ENCODE results near the gene MLLT3. TPM values are rescaled to one million over a fixed set of nuclear protein-coding genes. Genes with fewer than 3 reads are reported as not detected.

Gene MLLT3
- total RNA-seq, 4 donors from 2014 or later, result 10.8 to 17.5 (median 12.4) TPM

- H3K27ac ChIP-seq, result no peak overlapping the region
- TF ChIP-seq POLR2AphosphoS5 (IDR thresholded peaks at IDR 0.05) (no peak), EP300 (IDR thresholded peaks at IDR 0.05) (no peak), CTCF (IDR thresholded peaks at IDR 0.05) (no peak), POLR2A (IDR thresholded peaks at IDR 0.05) (no peak)
- H3K36me3 ChIP-seq, result no peaks in the 10 kb centered on the region
- no peak overlapping the region for H3K4me3 ChIP-seq
- H3K4me1 ChIP-seq, result peaks cover 14% of the 10 kb centered on the region
- no peak for DNase-seq (ENCODE audit: low spot score in 2 of 2)
- H3K9me3 ChIP-seq, result no peaks in the 10 kb centered on the region
- H3K27me3 ChIP-seq, result no peaks in the 10 kb centered on the region
- WGBS, result 47% methylated on average over 3 of the region's 3 CpGs
Measured at GRCh38 chr9:20599195-20599594, 23.1 kb downstream of the MLLT3 start.

DNA sequence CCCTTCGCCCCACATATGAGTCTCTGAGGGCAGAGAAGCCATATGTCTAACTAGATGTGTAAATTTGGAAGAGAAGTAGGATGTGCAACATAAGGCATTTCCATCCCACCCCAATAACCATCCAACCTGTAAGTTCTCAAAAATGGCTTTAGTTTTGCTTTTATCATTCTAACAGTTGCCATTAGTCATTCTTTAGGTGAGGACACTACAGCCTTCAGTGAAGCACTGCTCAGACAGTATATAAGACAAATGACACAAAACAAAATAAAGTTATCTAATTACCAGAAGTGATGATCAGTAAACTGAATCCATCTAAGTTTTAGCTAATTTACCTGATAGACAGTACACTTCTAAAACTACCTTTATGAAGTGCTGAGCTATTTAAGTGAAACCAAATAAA is 23.9 kb downstream of the MLLT3 start:
- no peaks in the 10 kb centered on the region for H3K27me3 ChIP-seq
- TF ChIP-seq POLR2A (IDR thresholded peaks at IDR 0.05), result no peak
- TF ChIP-seq EP300 (IDR thresholded peaks at IDR 0.05), result no peak
- no peak for TF ChIP-seq POLR2AphosphoS5 (IDR thresholded peaks at IDR 0.05)
- TF ChIP-seq CTCF (IDR thresholded peaks at IDR 0.05), result no peak
- H3K9me3 ChIP-seq, result no peaks in the 10 kb centered on the region
- H3K4me3 ChIP-seq, result no peak overlapping the region
- whole genome bisulfite sequencing, result 96% methylated on average over 1 of the region's 1 CpG
- no peak overlapping the region for H3K27ac ChIP-seq
- DNase-seq (ENCODE audit: low spot score in 2 of 2), result no peak
- peaks cover 14% of the 10 kb centered on the region for H3K4me1 ChIP-seq
- H3K36me3 ChIP-seq, result no peaks in the 10 kb centered on the region

DNA sequence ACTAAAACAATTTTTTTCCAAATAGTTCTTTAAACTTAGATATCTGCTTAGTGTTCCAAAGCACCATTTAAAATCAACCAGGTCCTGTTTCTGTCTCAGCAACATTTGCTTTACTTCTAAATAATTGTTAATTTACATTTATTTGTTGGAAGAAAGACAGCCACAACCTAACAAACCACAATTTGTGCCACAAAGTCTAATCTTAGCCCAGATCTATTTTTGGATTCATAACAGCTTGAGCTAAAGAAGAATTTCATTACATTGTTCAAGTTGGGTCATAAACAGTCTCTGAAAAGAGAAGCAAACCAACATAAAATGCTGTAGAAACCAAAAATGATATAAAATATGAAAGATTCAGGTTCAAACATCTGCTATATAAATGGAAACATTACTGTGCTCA is 24.4 kb downstream of the MLLT3 start:
- Histone ChIP-seq H3K9me3 (no peaks in the 10 kb centered on the region), H3K36me3 (no peaks in the 10 kb centered on the region), H3K4me3 (no peak overlapping the region), H3K27me3 (no peaks in the 10 kb centered on the region), H3K4me1 (peaks cover 9% of the 10 kb centered on the region), H3K27ac (no peak overlapping the region)
- TF ChIP-seq CTCF (IDR thresholded peaks at IDR 0.05), result no peak
- no peak for TF ChIP-seq POLR2A (IDR thresholded peaks at IDR 0.05)
- TF ChIP-seq EP300 (IDR thresholded peaks at IDR 0.05), result no peak
- no peak for TF ChIP-seq POLR2AphosphoS5 (IDR thresholded peaks at IDR 0.05)
- no peak for DNase-seq (ENCODE audit: low spot score in 2 of 2)

GRCh38 chr9:20594608-20595007 is 27.7 kb downstream of the MLLT3 start:
- TF ChIP-seq CTCF (IDR thresholded peaks at IDR 0.05) (no peak), POLR2AphosphoS5 (IDR thresholded peaks at IDR 0.05) (no peak), EP300 (IDR thresholded peaks at IDR 0.05) (no peak), POLR2A (IDR thresholded peaks at IDR 0.05) (no peak)
- Histone ChIP-seq H3K27me3 (no peaks in the 10 kb centered on the region), H3K4me1 (peaks cover 4% of the 10 kb centered on the region), H3K4me3 (no peak overlapping the region), H3K27ac (no peak overlapping the region), H3K36me3 (no peaks in the 10 kb centered on the region), H3K9me3 (no peaks in the 10 kb centered on the region)
- no peak for DNase-seq (ENCODE audit: low spot score in 2 of 2)
- 83% methylated on average over 3 of the region's 3 CpGs for WGBS

DNA sequence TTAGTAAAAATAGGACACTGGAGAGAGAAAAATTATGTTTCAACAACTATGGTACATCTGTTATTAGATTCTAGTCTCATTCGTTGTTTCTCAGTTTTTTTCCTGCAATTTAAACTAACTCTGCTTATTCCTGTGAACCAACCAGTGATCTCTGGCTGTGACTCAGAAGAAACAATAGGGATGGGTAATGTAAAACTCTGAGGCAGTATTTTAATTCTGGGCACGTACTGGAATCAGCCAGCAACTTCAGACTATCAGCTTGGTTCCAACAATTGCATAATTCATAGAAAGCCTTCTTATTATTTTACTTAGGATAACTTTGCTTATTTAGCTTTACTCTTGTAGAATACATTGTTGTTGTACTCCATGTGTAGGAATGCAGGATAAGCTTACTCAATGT is 28.8 kb downstream of the MLLT3 start:
- 35% methylated on average over 2 of the region's 2 CpGs for WGBS

More for the DNA sequence above, 28.8 kb downstream of the MLLT3 start:
- no peak for DNase-seq (ENCODE audit: low spot score in 2 of 2)
- Histone ChIP-seq H3K9me3 (no peaks in the 10 kb centered on the region), H3K27ac (no peak overlapping the region), H3K4me1 (no peaks in the 10 kb centered on the region), H3K36me3 (no peaks in the 10 kb centered on the region), H3K27me3 (no peaks in the 10 kb centered on the region), H3K4me3 (no peak overlapping the region)
- TF ChIP-seq POLR2AphosphoS5 (IDR thresholded peaks at IDR 0.05), result no peak
- no peak for TF ChIP-seq CTCF (IDR thresholded peaks at IDR 0.05)
- no peak for TF ChIP-seq POLR2A (IDR thresholded peaks at IDR 0.05)
- no peak for TF ChIP-seq EP300 (IDR thresholded peaks at IDR 0.05)

Data from suprapubic skin (tissue), 4 donors.